GM19328 (cell line): ENCODE data around the gene TMTC1.
A peak's percentile ranks its signal among the peaks of the same experiment; 100 is the strongest.
"Not testable (repeated sequence)": the region's sequence is repeated elsewhere in the genome, so short reads cannot be mapped to it uniquely, and the experiment has no call there.

ENCODE experiments used
- ATAC-seq: cut with Tn5 transposase; IDR thresholded peaks from one replicate; pipeline ENCODE4 v1.9.1; 2021; ENCODE audit warnings: mild to moderate bottlenecking, moderate library complexity; ENCODE audit not compliant: unreplicated experiment

TMTC1 gene

DNA sequence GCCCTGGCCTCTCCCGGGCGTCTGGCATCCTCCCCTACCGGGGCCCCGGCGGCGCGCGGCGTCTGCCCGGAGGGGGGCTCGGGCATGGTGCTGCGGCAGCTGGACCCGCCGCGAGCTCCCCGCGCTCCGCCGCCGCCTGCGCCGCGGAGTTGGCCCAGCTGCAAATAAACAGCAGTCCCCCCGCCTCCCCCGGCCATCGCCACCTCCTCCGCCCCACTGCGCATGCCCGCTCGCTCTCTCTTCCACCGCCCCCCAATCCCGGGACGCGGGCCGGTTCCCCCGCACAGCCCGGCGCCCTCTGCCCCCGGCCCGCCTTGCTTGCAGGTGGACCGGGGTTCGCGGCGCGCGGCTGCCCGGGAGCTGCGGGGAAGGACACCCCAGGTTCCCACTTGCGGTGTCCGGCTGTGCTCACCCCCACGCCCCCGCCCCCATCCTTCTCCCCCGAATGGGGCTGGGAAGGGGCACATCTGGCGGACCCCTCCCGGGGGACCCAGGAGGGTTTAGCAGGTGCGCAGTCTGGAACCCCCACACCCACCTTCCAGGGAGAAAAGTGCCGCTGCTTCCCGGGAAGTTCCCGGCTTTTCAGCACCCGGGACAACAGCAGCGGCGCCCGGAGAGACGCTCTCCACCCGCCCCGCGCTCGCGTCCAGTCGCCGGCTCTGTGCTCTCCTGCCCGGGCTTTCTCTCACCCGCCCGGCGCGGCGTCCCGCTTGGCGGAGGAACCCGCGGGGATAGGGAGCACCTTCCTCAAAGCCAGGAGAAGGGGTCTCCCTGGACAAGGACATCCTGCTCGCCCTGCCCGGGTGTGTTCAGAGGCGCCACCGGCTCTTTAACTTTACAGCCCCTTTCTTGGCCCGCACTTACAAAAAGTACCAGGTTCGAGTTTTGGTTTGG, at the start of gene TMTC1:
Gene TMTC1 (minus strand): TSS at position 170 of the 894 bp plus-strand sequence. CDS start 191 bp downstream, outside the sequence.
- no peak for ATAC-seq

DNA sequence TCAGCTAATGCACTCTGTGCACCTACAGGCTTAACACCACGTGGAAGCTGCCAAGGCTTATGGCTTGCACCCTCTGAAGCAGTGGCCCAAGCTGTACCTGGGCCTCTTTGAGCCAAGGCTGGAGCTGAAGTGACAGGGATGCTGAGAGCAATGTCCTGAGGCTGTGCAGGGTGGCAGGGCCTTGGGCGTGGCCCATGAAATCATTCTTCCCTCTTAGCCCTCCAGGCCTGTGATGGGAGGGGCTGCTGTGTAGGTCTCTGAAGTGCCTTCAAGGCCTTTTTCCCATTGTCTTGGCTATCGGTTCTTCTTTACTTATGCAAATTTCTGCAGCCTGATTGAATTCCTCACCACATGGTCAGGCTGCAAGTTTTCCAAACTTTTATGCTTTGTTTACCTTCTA, 47.4 kb upstream of the TMTC1 start:
- no peak for ATAC-seq

- no peak for ATAC-seq
Measured at GRCh38 chr12:29830391-29830790, 46.6 kb upstream of the TMTC1 start.

DNA sequence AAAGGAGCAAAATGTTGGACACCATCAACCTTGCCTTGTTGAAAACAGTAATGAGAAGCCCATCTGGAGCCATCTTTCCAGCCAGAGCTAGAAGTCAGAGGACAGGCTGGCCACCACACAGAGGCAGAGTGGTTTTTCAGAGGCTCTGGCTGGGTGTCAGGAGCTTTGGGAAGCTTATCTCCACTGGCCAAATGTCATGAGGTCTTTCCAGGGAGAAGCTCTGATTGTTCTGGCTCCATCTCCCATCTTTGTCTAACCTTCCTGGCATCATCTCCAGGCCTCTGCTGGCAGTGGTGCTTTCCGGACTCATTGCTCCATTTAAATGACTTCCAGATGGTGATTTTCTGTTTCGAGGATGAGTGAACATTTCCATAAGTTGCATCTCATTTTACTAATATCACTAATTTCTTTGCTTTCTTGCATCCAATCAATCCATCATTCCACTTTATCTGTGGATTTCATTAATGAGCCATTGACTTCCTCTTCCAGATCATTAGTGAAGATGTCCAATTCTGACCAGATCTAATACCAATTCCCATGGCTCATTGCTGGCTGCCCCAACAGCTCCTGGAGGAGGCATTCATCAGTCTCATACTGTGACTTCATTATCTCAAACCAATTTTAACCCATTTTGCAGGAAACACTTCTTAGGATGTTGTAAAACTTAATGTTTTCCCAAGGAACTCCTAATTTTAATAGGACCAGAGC, 35.3 kb upstream of the TMTC1 start:
- no peak for ATAC-seq

- ATAC-seq, result no peak
Measured at GRCh38 chr12:29816874-29817725, 33.4 kb upstream of the TMTC1 start.

DNA sequence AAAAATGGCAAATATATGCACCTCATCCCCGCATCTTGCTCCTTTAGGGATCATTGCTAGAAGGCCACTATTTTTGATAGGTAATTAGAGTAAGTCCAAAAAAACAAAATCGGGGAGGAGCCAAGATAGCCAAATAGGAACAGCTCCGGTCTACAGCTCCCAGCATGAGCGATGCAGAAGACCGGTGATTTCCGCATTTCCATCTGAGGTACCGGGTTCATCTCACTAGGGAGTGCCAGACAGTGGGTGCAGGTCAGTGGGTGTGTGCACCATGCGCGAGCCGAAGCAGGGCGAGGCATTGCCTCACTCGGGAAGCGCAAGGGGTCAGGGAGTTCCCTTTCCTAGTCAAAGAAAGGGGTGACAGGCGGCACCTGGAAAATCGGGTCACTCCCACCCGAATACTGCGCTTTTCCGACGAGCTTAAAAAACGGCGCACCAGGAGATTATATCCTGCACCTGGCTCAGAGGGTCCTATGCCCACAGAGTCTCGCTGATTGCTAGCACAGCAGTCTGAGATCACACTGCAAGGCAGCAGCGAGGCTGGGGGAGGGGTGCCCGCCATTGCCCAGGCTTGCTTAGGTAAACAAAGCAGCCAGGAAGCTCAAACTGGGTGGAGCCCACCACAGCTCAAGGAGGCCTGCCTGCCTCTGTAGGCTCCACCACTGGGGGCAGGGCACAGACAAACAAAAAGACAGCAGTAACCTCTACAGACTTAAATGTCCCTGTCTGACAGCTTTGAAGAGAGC, 26.0 kb upstream of the TMTC1 start:
- ATAC-seq, result not testable (repeated sequence)

DNA sequence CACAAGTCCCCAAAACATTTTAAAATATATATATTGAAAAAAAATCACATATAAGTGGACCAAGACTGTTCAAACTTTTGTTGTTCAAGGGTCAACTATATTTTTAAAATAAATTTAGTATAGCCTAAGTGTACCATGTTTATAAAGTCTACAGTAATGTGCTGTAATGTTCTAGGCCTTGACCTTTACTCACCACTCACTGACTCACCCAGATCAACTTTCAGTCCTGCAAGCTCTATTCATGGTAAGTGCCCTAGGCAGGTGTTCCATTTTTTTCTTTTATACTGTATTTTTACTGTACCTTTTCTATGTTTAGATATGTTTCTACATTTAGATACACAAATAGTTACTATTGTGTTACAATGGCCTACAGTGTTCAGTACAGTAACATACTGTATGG, 23.4 kb upstream of the TMTC1 start:
- no peak for ATAC-seq

DNA sequence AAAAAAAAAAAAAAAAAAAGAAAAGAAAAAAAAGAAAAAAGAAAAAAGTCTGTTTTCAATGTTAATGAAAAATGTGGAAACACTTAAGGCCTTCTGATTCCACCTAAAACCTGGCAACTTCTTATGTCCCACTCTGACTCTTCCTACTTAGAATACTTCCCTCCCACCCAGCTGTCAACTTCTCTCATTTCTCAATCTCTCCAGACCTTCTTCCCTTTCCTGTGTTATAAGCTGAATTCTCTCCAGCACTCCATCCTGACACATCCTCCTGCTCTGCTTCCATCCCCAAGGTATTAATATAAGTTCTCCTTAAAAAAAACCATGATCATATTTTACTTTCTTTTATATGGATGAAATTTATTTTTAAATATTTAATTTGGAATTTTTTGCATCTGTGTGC, 20.3 kb upstream of the TMTC1 start:
- ATAC-seq, result no peak

GRCh38 chr12:29799591-29799990, 15.8 kb upstream of the TMTC1 start:
- no peak for ATAC-seq

DNA sequence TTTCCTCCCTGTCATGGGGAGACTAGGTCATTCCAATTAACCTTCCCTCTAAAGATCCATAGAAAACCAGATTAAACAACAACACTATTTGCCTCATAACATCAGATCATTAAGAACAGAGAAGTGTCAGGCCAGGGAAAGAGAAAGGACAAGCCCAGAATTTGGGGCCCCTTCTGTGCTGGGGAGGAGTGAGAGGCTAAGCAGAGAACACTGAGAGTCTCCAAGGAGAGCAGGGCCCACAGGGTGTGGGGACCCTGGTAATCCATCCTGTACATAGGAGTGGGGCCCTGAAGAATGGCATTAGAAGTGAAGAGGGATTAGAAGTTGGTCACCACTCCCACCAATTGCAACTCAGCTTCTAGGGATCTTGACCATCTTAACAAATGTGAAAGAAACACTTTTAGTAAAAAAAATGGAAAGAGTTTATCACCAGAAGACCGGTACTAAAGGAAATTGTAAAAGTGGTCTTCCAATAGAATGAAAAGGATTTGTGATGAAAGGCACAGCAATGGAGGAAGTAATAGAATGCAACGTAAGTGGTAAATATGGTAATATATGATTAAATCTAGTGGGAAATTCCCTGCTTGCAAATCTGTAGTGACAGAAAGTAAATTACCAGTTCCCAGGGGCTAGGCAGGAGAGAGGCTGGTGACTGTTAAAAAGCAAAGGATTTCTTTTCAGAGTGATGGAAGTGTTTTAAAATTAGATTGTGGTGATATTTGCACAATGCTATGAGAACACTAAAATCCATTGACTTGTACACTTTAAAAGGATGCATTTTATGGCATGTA, 14.0 kb upstream of the TMTC1 start:
- ATAC-seq, result no peak

- ATAC-seq, result no peak
Measured at GRCh38 chr12:29796823-29797263, 13.1 kb upstream of the TMTC1 start.

DNA sequence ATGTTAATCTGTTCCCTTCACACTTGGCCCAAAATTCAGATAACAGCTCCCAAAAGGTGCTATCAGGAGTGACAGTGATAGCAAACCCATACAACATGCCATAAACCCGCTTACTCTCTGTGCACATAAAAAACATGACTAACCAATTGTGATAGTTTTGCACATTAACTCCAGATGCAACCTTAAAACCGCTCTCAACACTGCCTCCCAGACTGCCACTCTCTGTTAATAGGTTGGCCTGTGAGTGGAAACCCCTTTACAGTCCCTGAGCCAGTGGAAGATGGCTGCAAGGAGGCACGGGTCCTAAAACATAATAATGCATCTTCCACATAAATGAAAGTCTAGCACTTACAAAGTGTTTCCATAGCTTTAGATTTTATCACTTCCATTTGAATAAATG, 12.0 kb upstream of the TMTC1 start:
- ATAC-seq, result no peak

DNA sequence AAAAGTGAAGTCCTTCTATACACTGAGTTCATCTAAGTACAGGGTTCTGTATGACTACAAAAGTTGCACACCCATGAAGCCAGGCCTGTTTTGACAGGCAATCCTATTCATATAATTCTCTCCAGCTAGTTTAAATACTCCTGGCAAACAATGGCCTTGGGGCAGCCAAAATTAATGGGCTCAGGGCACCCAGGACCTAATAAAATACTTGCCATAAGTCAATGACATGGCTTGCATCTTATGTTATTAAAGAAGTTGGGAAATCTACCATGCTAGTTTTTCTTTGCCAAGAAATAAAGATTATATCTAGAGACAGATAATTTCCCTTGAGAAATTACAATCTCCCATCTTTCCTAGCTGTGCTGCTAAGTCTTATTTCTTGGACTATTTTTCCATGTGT, 11.1 kb upstream of the TMTC1 start:
- no peak for ATAC-seq

GRCh38 chr12:29792853-29793252, 9.1 kb upstream of the TMTC1 start:
- no peak for ATAC-seq

- ATAC-seq, result no peak
Measured at GRCh38 chr12:29792132-29792531, 8.4 kb upstream of the TMTC1 start.

- no peak for ATAC-seq
Measured at GRCh38 chr12:29782871-29783772, 620 bp downstream of the TMTC1 start.

DNA sequence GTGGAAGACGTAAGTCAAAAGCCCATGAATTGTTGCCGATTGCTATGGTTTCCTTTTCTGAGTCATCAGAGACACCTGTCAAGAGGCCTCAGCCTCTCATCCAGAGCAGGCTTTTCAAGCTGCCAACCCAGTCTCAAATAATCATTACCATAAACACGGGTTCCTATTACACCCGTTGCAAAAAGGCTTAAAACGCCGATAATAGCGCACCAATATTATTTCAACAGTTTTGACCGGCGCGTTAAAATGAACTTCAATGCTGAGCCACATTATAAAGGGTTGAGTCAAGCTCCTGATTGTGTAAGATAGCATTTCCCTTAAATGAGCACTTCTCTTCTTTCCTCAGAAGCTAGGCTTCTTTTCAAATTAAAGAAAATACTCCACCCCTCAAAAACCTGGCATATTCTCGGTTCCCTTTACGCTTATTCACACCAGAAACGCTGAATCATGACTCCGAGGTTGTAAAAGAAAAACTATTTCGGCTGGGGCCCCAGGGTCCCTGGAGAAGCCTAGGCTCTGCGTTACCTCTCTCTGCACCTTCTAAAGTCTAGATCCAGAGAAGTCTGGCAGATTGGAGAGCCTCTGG, 1.4 kb downstream of the TMTC1 start:
- peak; percentile 52 for ATAC-seq

GRCh38 chr12:29781705-29782266, 2.0 kb downstream of the TMTC1 start:
- peak; percentile 11 for ATAC-seq
